Osteoblast (primary cell): ENCODE measurements around the gene MAPK9. TPM values are rescaled to one million over a fixed set of nuclear protein-coding genes. Genes with fewer than 3 reads are reported as not detected.

ENCODE experiments used
- DNase-seq: peaks from one replicate; pipeline ENCODE4 v3.0.0; 2011; ENCODE audit warnings: low spot score, mixed read lengths; ENCODE audit not compliant: insufficient read length; ENCODE audit errors: missing footprints
- H2AFZ ChIP-seq: 2 replicates; pipeline ENCODE4 v1.6.0; 2011; ENCODE audit warnings: mild to moderate bottlenecking, low read length
- H3K27ac ChIP-seq: 2 replicates; pipeline ENCODE4 v1.5.1; 2011; ENCODE audit warnings: mild to moderate bottlenecking, low read depth, low read length, moderate library complexity
- H3K27me3 ChIP-seq: 2 replicates; pipeline ENCODE4 v1.6.0; 2012; ENCODE audit warnings: mild to moderate bottlenecking, control low read depth, inconsistent platforms, low read length, moderate library complexity; ENCODE audit not compliant: insufficient read depth
- H3K36me3 ChIP-seq: 2 replicates; pipeline ENCODE4 v1.5.1; 2011; ENCODE audit warnings: mild to moderate bottlenecking, low read length, control low read depth, moderate library complexity; ENCODE audit not compliant: insufficient read depth
- H3K4me1 ChIP-seq: 2 replicates; pipeline ENCODE4 v1.5.1; 2011; ENCODE audit warnings: mild to moderate bottlenecking, low read length, control low read depth, moderate library complexity; ENCODE audit not compliant: insufficient read depth
- H3K4me2 ChIP-seq: 2 replicates; pipeline ENCODE4 v1.6.0; 2011; ENCODE audit warnings: mild to moderate bottlenecking, low read length; ENCODE audit not compliant: insufficient read depth
- H3K4me3 ChIP-seq: fragments of 200-600 bp; sonication (generic); 3 replicates; pipeline ENCODE4 v1.5.1; 2012; ENCODE audit warnings: mild to moderate bottlenecking, low read length, inconsistent platforms; ENCODE audit not compliant: insufficient read depth
- H3K79me2 ChIP-seq: 2 replicates; pipeline ENCODE4 v1.6.0; 2012; ENCODE audit warnings: mild to moderate bottlenecking, low read length, control low read depth, inconsistent platforms; ENCODE audit not compliant: insufficient read depth
- H3K9me3 ChIP-seq: 2 replicates; pipeline ENCODE4 v1.5.1; 2011; ENCODE audit warnings: low read depth, low read length, control low read depth
- H4K20me1 ChIP-seq: 2 replicates; pipeline ENCODE4 v1.6.0; 2012; ENCODE audit warnings: mild to moderate bottlenecking, low read length, control low read depth; ENCODE audit not compliant: insufficient read depth
- total RNA-seq: library from RNA; depleted of rRNA; stranded (reverse); fragments of >200 nt; gene quantifications from 2 replicates; pipeline ENCODE4 v1.2.3, GENCODE V29; 2012
- TF ChIP-seq, protein P1 (sequence below): IDR thresholded peaks from 2 replicates; pipeline ENCODE4 v1.5.1; 2011; ENCODE audit warnings: mild to moderate bottlenecking, low read depth, low read length, moderate library complexity; ENCODE audit errors: extremely low read depth

The MAPK9 gene
- total RNA-seq, 1 donor, result 31.8 TPM

DNA sequence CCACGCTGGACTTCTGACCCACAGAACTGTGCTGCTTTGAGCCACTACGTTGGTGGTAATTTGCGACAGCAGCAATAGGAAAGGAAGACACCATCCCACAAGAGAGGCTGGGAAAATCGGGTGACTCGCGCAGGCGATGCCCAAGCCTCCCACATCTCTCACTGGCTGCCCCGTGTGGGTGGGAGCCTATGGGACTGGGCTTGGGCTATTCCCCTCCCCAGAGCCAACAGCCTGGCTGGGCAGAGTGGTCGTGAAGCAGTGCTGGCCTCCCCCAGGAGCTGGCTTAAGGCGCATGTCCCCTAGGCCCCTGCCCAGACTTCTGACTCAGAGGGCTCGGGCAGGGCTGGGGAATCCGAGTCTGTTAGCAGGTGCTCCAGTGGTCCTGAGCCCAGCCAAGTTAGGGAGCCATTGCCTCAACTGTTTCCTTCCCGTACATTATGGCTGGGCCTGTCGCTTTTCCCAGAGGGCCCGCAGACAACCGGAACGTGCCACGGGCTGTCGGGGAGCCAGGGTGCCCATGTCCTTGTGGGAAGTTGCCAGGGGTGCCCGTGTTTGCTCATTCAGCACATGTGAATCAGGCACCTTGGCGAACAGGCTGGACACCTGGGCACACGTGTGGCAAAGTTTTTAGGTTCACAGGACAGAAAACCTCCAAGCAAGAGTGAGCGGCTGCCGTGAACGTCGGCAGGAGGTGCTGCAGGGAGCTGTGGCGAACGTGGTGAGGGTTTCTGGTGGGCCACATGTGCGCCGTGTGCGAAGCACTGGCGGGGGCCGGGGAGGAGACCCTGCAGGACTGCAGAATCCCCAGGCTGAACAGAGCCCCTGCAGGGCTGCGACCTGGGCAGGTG, 75.9 kb downstream of the MAPK9 start:
- Histone ChIP-seq H3K4me3 (no peak overlapping the region), H3K36me3 (no peaks in the 10 kb centered on the region), H2AFZ (no peak overlapping the region), H3K27ac (no peak overlapping the region), H3K4me2 (no peak overlapping the region), H3K79me2 (no peaks in the 10 kb centered on the region), H3K4me1 (no peaks in the 10 kb centered on the region), H4K20me1 (no peaks in the 10 kb centered on the region), H3K27me3 (no peaks in the 10 kb centered on the region), H3K9me3 (peaks cover 2% of the 10 kb centered on the region)
- TF ChIP-seq, protein P1, sequence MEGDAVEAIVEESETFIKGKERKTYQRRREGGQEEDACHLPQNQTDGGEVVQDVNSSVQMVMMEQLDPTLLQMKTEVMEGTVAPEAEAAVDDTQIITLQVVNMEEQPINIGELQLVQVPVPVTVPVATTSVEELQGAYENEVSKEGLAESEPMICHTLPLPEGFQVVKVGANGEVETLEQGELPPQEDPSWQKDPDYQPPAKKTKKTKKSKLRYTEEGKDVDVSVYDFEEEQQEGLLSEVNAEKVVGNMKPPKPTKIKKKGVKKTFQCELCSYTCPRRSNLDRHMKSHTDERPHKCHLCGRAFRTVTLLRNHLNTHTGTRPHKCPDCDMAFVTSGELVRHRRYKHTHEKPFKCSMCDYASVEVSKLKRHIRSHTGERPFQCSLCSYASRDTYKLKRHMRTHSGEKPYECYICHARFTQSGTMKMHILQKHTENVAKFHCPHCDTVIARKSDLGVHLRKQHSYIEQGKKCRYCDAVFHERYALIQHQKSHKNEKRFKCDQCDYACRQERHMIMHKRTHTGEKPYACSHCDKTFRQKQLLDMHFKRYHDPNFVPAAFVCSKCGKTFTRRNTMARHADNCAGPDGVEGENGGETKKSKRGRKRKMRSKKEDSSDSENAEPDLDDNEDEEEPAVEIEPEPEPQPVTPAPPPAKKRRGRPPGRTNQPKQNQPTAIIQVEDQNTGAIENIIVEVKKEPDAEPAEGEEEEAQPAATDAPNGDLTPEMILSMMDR, result no peak
- no peak for DNase-seq

- Histone ChIP-seq H3K79me2 (no peaks in the 10 kb centered on the region), H3K4me3 (no peak overlapping the region), H3K36me3 (no peaks in the 10 kb centered on the region), H3K4me2 (no peak overlapping the region), H3K27ac (no peak overlapping the region), H3K27me3 (no peaks in the 10 kb centered on the region), H3K9me3 (peaks cover 2% of the 10 kb centered on the region), H4K20me1 (no peaks in the 10 kb centered on the region), H2AFZ (no peak overlapping the region), H3K4me1 (no peaks in the 10 kb centered on the region)
- peak; percentile 84 for DNase-seq
- TF ChIP-seq, protein P1, result no peak
These were observed 76.8 kb downstream of the MAPK9 start for GRCh38 chr5:180214870-180215770.

GRCh38 chr5:180213657-180214207, 78.2 kb downstream of the MAPK9 start:
- Histone ChIP-seq H3K4me2 (no peak overlapping the region), H3K79me2 (no peaks in the 10 kb centered on the region), H3K36me3 (no peaks in the 10 kb centered on the region), H3K27me3 (no peaks in the 10 kb centered on the region), H2AFZ (no peak overlapping the region), H3K4me1 (no peaks in the 10 kb centered on the region), H3K9me3 (peaks cover 2% of the 10 kb centered on the region), H3K27ac (no peak overlapping the region), H3K4me3 (no peak overlapping the region), H4K20me1 (no peaks in the 10 kb centered on the region)
- TF ChIP-seq, protein P1, result no peak
- no peak for DNase-seq
